Ascending aorta (tissue), 2 donors: Measurements from ENCODE around the gene IL17B. TPM values are rescaled to one million over a fixed set of nuclear protein-coding genes. Genes with fewer than 3 reads are reported as not detected.
A peak's percentile ranks its signal among the peaks of the same experiment; 100 is the strongest.

Source experiments
- DNase-seq, 2 donors: peaks; one replicate each; pipeline ENCODE4 v3.0.0-alpha.2; 2019; ENCODE audit warnings: low spot score in 2 of 2
- H3K27ac ChIP-seq, 2 donors: fragments of 200-600 bp; sonication (generic); one replicate each; pipeline ENCODE4 v1.5.1; 2016 to 2017; ENCODE audit warnings: mild to moderate bottlenecking in 1 of 2
- H3K27me3 ChIP-seq: fragments of 200-600 bp; sonication (generic); one replicate; pipeline ENCODE4 v1.5.1; 2017
- H3K36me3 ChIP-seq, 2 donors: fragments of 200-600 bp; sonication (generic); one replicate each; pipeline ENCODE4 v1.5.1; 2016
- H3K4me1 ChIP-seq, 2 donors: fragments of 200-600 bp; sonication (generic); one replicate each; pipeline ENCODE4 v1.5.1; 2016 to 2017; ENCODE audit warnings: mild to moderate bottlenecking in 1 of 2
- H3K4me3 ChIP-seq, 2 donors: fragments of 200-600 bp; sonication (generic); one replicate each; pipeline ENCODE4 v1.5.1; 2016 to 2017; ENCODE audit warnings: mild to moderate bottlenecking in 1 of 2
- H3K9me3 ChIP-seq, 2 donors: fragments of 200-600 bp; sonication (generic); one replicate each; pipeline ENCODE4 v1.5.1; 2016
- CTCF ChIP-seq, 3 experiments: fragments of 200-600 bp in 2 of 3; fragments of 450-650 bp in 1 of 3; sonication (generic) in 2 of 3; IDR thresholded peaks; one replicate each; pipeline ENCODE4 v1.5.1; 2016 to 2019; ENCODE audit warnings: antibody characterized with exemption in 3 of 3, mild to moderate bottlenecking in 1 of 3, moderate library complexity in 1 of 3
- intact Hi-C: fragments of 100-400 bp; cut with DNase I; formaldehyde crosslinking; loops from one replicate; pipeline ENCODE4 v1.15.1; 2023
- total RNA-seq: library from RNA; depleted of rRNA; stranded (reverse); fragments of >200 nt; gene quantifications from one replicate; pipeline ENCODE4 v1.1.0, GENCODE V29; 2016

IL17B gene
- total RNA-seq, 1 donor from 2014 or later, result 46.8 TPM

GRCh38 chr5:149418910-149419531 is 39.9 kb upstream of the IL17B start:
- peak overlapping the region; percentile 88 to 90 for H3K27ac ChIP-seq
- H3K27me3 ChIP-seq, result no peaks in the 10 kb centered on the region
- intact Hi-C loops, result no loop called here
- peaks cover 28 to 72% of the 10 kb centered on the region in 2 donors for H3K4me1 ChIP-seq
- H3K9me3 ChIP-seq, result no peaks in the 10 kb centered on the region
- no peak for DNase-seq
- peak overlapping the region; percentile 34 to 87 for H3K4me3 ChIP-seq
- TF ChIP-seq CTCF (IDR thresholded peaks at IDR 0.05), result no peak
- H3K36me3 ChIP-seq, result peaks cover 92% of the 10 kb centered on the region in 2 donors

- no peaks in the 10 kb centered on the region for H3K9me3 ChIP-seq
- H3K4me1 ChIP-seq, result peaks cover 23 to 67% of the 10 kb centered on the region in 2 donors
- intact Hi-C loops, result no loop called here
- peak overlapping the region; percentile 25 to 87 for H3K4me3 ChIP-seq
- peak overlapping the region; percentile 88 to 90 for H3K27ac ChIP-seq
- no peak for TF ChIP-seq CTCF (IDR thresholded peaks at IDR 0.05)
- H3K27me3 ChIP-seq, result no peaks in the 10 kb centered on the region
- no peak for DNase-seq
- peaks cover 91 to 92% of the 10 kb centered on the region in 2 donors for H3K36me3 ChIP-seq
Observed at GRCh38 chr5:149417711-149418368, 38.7 kb upstream of the IL17B start.

DNA sequence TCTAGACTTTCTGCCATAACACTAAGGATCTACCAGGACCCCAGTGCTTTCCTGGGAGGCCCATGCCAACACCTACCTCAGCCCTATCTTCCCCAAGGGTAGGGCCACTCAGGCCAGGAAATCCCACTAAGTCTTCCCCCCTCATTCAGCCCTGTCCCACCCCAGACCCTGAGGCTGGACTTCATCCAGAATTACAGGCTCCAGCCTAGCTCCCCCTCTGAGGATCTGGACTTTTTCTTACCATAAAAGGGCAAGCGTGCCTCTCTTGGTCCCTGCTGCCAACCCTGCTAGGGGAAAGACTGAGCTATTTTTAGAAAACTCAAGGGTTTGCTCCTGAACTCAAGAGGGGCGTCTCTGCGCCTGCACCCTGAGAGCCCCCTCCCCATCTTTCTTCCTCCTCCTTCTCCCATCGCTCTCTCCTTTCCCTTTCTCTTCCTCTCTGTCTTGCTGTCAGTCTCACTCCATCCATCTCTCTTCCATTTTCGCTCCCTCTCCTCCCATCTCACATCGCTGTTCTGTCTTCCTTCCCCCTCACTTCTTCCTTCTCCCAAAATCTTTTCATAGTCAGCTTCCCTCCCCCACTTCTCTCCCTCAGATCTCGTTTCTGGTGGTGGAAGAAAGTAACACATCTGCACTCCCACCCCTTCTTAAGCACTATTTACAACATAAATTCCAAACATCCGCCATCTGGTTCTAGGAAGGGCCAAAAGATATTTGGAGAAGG is 38.1 kb upstream of the IL17B start:
- peak in 1 of 2 donors; percentile 65 for DNase-seq
- Histone ChIP-seq H3K36me3 (peaks cover 90 to 92% of the 10 kb centered on the region in 2 donors), H3K27ac (peak overlapping the region; percentile 88 to 90), H3K4me1 (peaks cover 21 to 62% of the 10 kb centered on the region in 2 donors), H3K27me3 (no peaks in the 10 kb centered on the region), H3K9me3 (no peaks in the 10 kb centered on the region), H3K4me3 (peak overlapping the region; percentile 25 to 87)
- peak in 1 of 3 experiments; percentile 9 for TF ChIP-seq CTCF (IDR thresholded peaks at IDR 0.05)
- intact Hi-C loops, result no loop called here

DNA sequence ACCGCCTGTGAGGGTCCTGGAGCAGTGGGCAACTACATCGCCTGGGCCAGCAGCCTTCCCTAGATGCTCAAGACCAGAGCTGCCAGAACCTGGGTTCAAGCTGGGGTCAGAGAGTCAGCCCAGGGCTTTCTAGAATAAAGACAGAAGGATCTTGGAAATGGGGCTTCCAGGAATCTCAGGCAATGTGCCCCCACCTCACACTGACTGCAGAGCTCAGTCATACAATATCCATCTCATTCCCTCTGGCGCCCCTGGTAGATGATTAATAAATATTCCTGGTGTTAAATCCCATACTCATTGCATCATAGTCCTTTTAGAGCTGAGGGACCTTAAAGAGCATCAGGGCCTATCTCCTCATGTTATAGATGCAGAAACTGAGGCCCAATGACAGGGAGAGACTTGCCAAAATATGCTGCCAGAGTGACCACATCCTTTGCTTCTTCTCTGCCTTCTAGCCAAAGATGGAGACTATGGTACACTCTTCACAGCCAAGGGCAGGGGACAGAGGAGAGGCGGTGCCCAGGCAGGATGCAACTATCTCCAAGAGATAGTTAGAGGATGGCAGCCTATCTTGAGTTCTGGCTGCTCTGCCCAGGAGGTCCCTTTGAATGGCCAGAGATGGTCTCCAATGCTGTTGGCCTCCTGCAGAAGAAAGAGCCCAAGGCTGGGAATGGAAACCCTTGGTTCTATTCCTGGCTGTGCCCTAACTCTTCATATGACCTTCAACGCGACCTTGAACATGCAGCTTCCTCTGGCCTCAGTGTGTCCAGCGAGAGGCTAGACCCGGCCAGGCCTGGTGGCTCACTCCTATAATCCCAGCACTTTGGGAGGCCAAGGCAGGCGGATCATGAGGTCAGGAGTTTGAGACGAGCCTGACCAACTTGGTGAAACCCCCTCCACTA is 36.2 kb upstream of the IL17B start:
- peak in 1 of 2 donors; percentile 64 for DNase-seq
- intact Hi-C loops, result no loop called here
- Histone ChIP-seq H3K36me3 (peaks cover 90 to 92% of the 10 kb centered on the region in 2 donors), H3K27ac (peak overlapping the region; percentile 88 to 90), H3K27me3 (no peaks in the 10 kb centered on the region), H3K4me3 (peak overlapping the region; percentile 64 to 87), H3K4me1 (peaks cover 19 to 44% of the 10 kb centered on the region in 2 donors), H3K9me3 (no peaks in the 10 kb centered on the region)
- TF ChIP-seq CTCF (IDR thresholded peaks at IDR 0.05), result no peak
